Measurements from ENCODE around the gene ST6GALNAC4. TPM values are rescaled to one million over a fixed set of nuclear protein-coding genes. Genes with fewer than 3 reads are reported as not detected.

ST6GALNAC4 gene
- total RNA-seq, 1 experiment from 2014 or later, result 13.2 TPM

- intact Hi-C loops (cut with micrococcal nuclease; ENCODE audit: unreplicated experiment), result loop anchor here (10.0 kb wide), 1 partner anchor 685 kb away; no protein-coding TSS in a partner anchor
- no peaks in the 10 kb centered on the region for H3K36me3 Mint-ChIP-seq (ENCODE audit: insufficient read depth, unreplicated experiment)
- H3K9me3 Mint-ChIP-seq (ENCODE audit: unreplicated experiment), result no peaks in the 10 kb centered on the region
- BruUV-seq (replicated peaks), result no TSS peak
- no peaks in the 10 kb centered on the region for H3K27me3 Mint-ChIP-seq (ENCODE audit: insufficient read depth, unreplicated experiment)
- no peak overlapping the region for H3K4me3 Mint-ChIP-seq (ENCODE audit: unreplicated experiment)
- peaks cover 23% of the 10 kb centered on the region for H3K4me1 ChIP-seq
- H3K27me3 ChIP-seq (replicated peaks; ENCODE audit: control insufficient read depth, insufficient read depth, low read length), result no peaks in the 10 kb centered on the region
- H3K4me3 ChIP-seq (ENCODE audit: low read depth, low read length), result no peak overlapping the region
- no peaks in the 10 kb centered on the region for H3K4me1 Mint-ChIP-seq (ENCODE audit: low read depth, unreplicated experiment)
- no peaks in the 10 kb centered on the region; the same call in 1 of the 2 replicates for H3K36me3 ChIP-seq (ENCODE audit: control insufficient read depth, insufficient read depth, low read length)
- H3K27ac Mint-ChIP-seq (ENCODE audit: unreplicated experiment), result no peak overlapping the region
- CTCF ChIA-PET, result interaction anchor here (1.2 kb wide), 1 partner anchor 40 kb away, joined by 5 read pairs; no protein-coding TSS in a partner anchor
- POLR2A ChIA-PET, result no interaction called here
- no peak for DNase-seq
- H3K9me3 ChIP-seq, result no peaks in the 10 kb centered on the region
- TF ChIP-seq CTCF (IDR thresholded peaks at IDR 0.05; ENCODE audit: insufficient read depth in 1 of 2, low read depth in 1 of 2, low read length in 1 of 2, severe bottlenecking in 1 of 2, unreplicated experiment in 1 of 2), result no peak
Measured at GRCh38 chr9:127909839-127910273, 7.0 kb downstream of the ST6GALNAC4 start.

DNA sequence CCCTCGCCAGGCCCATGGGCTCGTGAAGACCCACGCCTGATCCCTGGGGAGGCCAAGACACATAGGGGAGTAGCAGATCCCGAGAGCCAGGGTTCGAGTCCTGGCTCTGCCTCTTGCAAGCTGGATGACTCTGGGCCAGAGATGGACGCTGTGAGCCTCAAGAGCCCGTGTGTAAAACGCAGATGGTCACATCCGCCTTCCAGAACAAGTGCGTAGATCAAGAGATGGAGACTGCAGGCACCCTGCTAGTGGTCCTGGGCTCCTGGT lies 8.2 kb downstream of the ST6GALNAC4 start:
- DNase-seq, result no peak
- H3K27ac Mint-ChIP-seq (ENCODE audit: unreplicated experiment), result no peak overlapping the region
- H3K36me3 ChIP-seq (ENCODE audit: control insufficient read depth, insufficient read depth, low read length), result no peaks in the 10 kb centered on the region; the same call in 1 of the 2 replicates
- no peaks in the 10 kb centered on the region for H3K36me3 Mint-ChIP-seq (ENCODE audit: insufficient read depth, unreplicated experiment)
- no peaks in the 10 kb centered on the region for H3K9me3 ChIP-seq
- ChIA-PET CTCF (no interaction called here), POLR2A (no interaction called here)
- TF ChIP-seq CTCF (IDR thresholded peaks at IDR 0.05; ENCODE audit: insufficient read depth in 1 of 2, low read depth in 1 of 2, low read length in 1 of 2, severe bottlenecking in 1 of 2, unreplicated experiment in 1 of 2), result no peak
- H3K4me3 Mint-ChIP-seq (ENCODE audit: unreplicated experiment), result no peak overlapping the region
- H3K27me3 Mint-ChIP-seq (ENCODE audit: insufficient read depth, unreplicated experiment), result no peaks in the 10 kb centered on the region
- no peaks in the 10 kb centered on the region for H3K4me1 Mint-ChIP-seq (ENCODE audit: low read depth, unreplicated experiment)
- H3K27me3 ChIP-seq (replicated peaks; ENCODE audit: control insufficient read depth, insufficient read depth, low read length), result no peaks in the 10 kb centered on the region
- H3K4me3 ChIP-seq (ENCODE audit: low read depth, low read length), result no peak overlapping the region
- intact Hi-C loops (cut with micrococcal nuclease; ENCODE audit: unreplicated experiment), result no loop called here
- no TSS peak for BruUV-seq (replicated peaks)
- H3K4me1 ChIP-seq, result peaks cover 25% of the 10 kb centered on the region
- H3K9me3 Mint-ChIP-seq (ENCODE audit: unreplicated experiment), result no peaks in the 10 kb centered on the region

- Histone ChIP-seq H3K4me1 (peaks cover 22% of the 10 kb centered on the region), H3K27me3 (replicated peaks; ENCODE audit: control insufficient read depth, insufficient read depth, low read length) (no peaks in the 10 kb centered on the region), H3K36me3 (ENCODE audit: control insufficient read depth, insufficient read depth, low read length) (no peaks in the 10 kb centered on the region; the same call in 1 of the 2 replicates), H3K9me3 (no peaks in the 10 kb centered on the region), H3K4me3 (ENCODE audit: low read depth, low read length) (no peak overlapping the region)
- no peak overlapping the region for H3K4me3 Mint-ChIP-seq (ENCODE audit: unreplicated experiment)
- H3K27me3 Mint-ChIP-seq (ENCODE audit: insufficient read depth, unreplicated experiment), result no peaks in the 10 kb centered on the region
- no peaks in the 10 kb centered on the region for H3K4me1 Mint-ChIP-seq (ENCODE audit: low read depth, unreplicated experiment)
- intact Hi-C loops (cut with micrococcal nuclease; ENCODE audit: unreplicated experiment), result no loop called here
- no TSS peak for BruUV-seq (replicated peaks)
- CTCF ChIA-PET, result interaction anchor here (0.7 kb wide), 1 partner anchor 629 kb away, joined by 3 read pairs; no protein-coding TSS in a partner anchor
- H3K9me3 Mint-ChIP-seq (ENCODE audit: unreplicated experiment), result no peaks in the 10 kb centered on the region
- no peak overlapping the region for H3K27ac Mint-ChIP-seq (ENCODE audit: unreplicated experiment)
- no peak for DNase-seq
- no peak for TF ChIP-seq CTCF (IDR thresholded peaks at IDR 0.05; ENCODE audit: insufficient read depth in 1 of 2, low read depth in 1 of 2, low read length in 1 of 2, severe bottlenecking in 1 of 2, unreplicated experiment in 1 of 2)
- H3K36me3 Mint-ChIP-seq (ENCODE audit: insufficient read depth, unreplicated experiment), result no peaks in the 10 kb centered on the region
- POLR2A ChIA-PET, result no interaction called here
Measured at GRCh38 chr9:127907867-127908659, 8.8 kb downstream of the ST6GALNAC4 start.

Data from Caco-2 (cell line).